Measurements from ENCODE around the gene CYP2W1.

GRCh38 chr7:939843-940242 lies 43.1 kb upstream of the CYP2W1 start:
- TF ChIP-seq EZH2 (IDR thresholded peaks at IDR 0.05; ENCODE audit: borderline replicate concordance, low read depth, low read length, severe bottlenecking) (no peak), MAX (IDR thresholded peaks at IDR 0.05; ENCODE audit: insufficient read depth, insufficient read length) (no peak), CTCF (IDR thresholded peaks at IDR 0.05; ENCODE audit: extremely low read depth in 1 of 2, insufficient read depth in 1 of 2, low read depth in 1 of 2, low read length in 2 of 2) (no peak), GATA2 (IDR thresholded peaks at IDR 0.05; ENCODE audit: insufficient read depth, insufficient read length, low read depth, low read length) (no peak), POLR2AphosphoS5 (IDR thresholded peaks at IDR 0.05; ENCODE audit: insufficient read depth, low read depth, low read length) (no peak), POLR2A (IDR thresholded peaks at IDR 0.05; ENCODE audit: low read depth, low read length) (no peak), JUN (IDR thresholded peaks at IDR 0.05; ENCODE audit: borderline replicate concordance, insufficient read depth, insufficient read length, low read depth) (no peak), FOS (IDR thresholded peaks at IDR 0.05; ENCODE audit: borderline replicate concordance, insufficient read depth, low read length) (no peak), MYC (IDR thresholded peaks at IDR 0.05; ENCODE audit: low read depth, low read length) (no peak)

All from endothelial cell of umbilical vein (primary cell).